HG03521 (cell line): ENCODE data around the gene TM4SF5.

ENCODE experiments used
- ATAC-seq: cut with Tn5 transposase; IDR thresholded peaks from one replicate; pipeline ENCODE4 v1.9.1; 2021; ENCODE audit warnings: mild to moderate bottlenecking, moderate library complexity; ENCODE audit not compliant: unreplicated experiment

Gene TM4SF5

GRCh38 chr17:4788807-4789700, 17.4 kb downstream of the TM4SF5 start, which contains the start of gene GLTPD2:
GLTPD2 (plus strand) TSS chr17:4788964; CDS start chr17:4789012, 48 bp downstream.
- no peak for ATAC-seq

- ATAC-seq = no peak
These were observed 17.9 kb downstream of the TM4SF5 start for GRCh38 chr17:4789701-4789950.

- peak; percentile 84 for ATAC-seq
These were observed 18.4 kb downstream of the TM4SF5 start for GRCh38 chr17:4789951-4790704.

- ATAC-seq = no peak
These were observed 19.0 kb downstream of the TM4SF5 start for GRCh38 chr17:4790705-4791088.

GRCh38 chr17:4795168-4795567, 23.5 kb downstream of the TM4SF5 start:
- no peak for ATAC-seq

GRCh38 chr17:4796552-4796920, 24.9 kb downstream of the TM4SF5 start:
- no peak for ATAC-seq

GRCh38 chr17:4800462-4801196, 28.9 kb downstream of the TM4SF5 start:
- ATAC-seq = no peak

- ATAC-seq = no peak
These were observed 30.5 kb downstream of the TM4SF5 start, which contains the start of gene C17orf114 for GRCh38 chr17:4802228-4802627. C17orf114 (minus strand) TSS chr17:4802328.

GRCh38 chr17:4806456-4806776, 34.7 kb downstream of the TM4SF5 start:
- no peak for ATAC-seq

- ATAC-seq = peak; percentile 87
These were observed 35.3 kb downstream of the TM4SF5 start, which contains the start of gene PLD2 for GRCh38 chr17:4806777-4807604. PLD2 (plus strand) TSS chr17:4807152; CDS start chr17:4807773, 621 bp downstream.

GRCh38 chr17:4807605-4808377, 36.1 kb downstream of the TM4SF5 start:
- no peak for ATAC-seq

- no peak for ATAC-seq
These were observed 36.7 kb downstream of the TM4SF5 start for GRCh38 chr17:4808378-4808767.

GRCh38 chr17:4810696-4811290, 39.1 kb downstream of the TM4SF5 start:
- no peak for ATAC-seq

- no peak for ATAC-seq
These were observed 39.8 kb downstream of the TM4SF5 start for GRCh38 chr17:4811471-4811870.

- ATAC-seq = no peak
These were observed 41.0 kb downstream of the TM4SF5 start for GRCh38 chr17:4812690-4813089.

- no peak for ATAC-seq
These were observed 43.5 kb downstream of the TM4SF5 start for GRCh38 chr17:4815043-4815675.

GRCh38 chr17:4816826-4817225, 45.1 kb downstream of the TM4SF5 start:
- no peak for ATAC-seq

GRCh38 chr17:4818276-4818675, 46.6 kb downstream of the TM4SF5 start:
- no peak for ATAC-seq

- ATAC-seq = no peak
These were observed 51.1 kb downstream of the TM4SF5 start for GRCh38 chr17:4822835-4823234.
